Fibroblast of lung (primary cell): ENCODE data around the gene ROMO1.

ENCODE experiments used
- CTCF ChIP-seq, 2 donors: IDR thresholded peaks in 1 of 2; conservative IDR thresholded peaks in 1 of 2; 1 replicate in 1 of 2; 2 replicates in 1 of 2; pipeline ENCODE4 v1.5.1; 2011 to 2012; ENCODE audit warnings: low read length in 2 of 2, control low read depth in 1 of 2, inconsistent platforms in 1 of 2, low read depth in 1 of 2, mild to moderate bottlenecking in 1 of 2
- EZH2 ChIP-seq: IDR thresholded peaks from 2 replicates; pipeline ENCODE4 v1.5.1; 2012; ENCODE audit warnings: low read length, control low read depth, mild to moderate bottlenecking; ENCODE audit errors: missing control alignments

GRCh38 chr20:35730583-35731468 lies 31.6 kb downstream of the ROMO1 start:
- TF ChIP-seq CTCF (conservative IDR thresholded peaks at IDR 0.05 in 1 of 2, IDR thresholded peaks at IDR 0.05 in 1 of 2; ENCODE audit: low read depth in 1 of 2, low read length in 2 of 2) (no peak), EZH2 (no peak)
